ENCODE measurements around the gene OSBPL6.

The OSBPL6 gene

GRCh38 chr2:178448968-178449661 lies 254.8 kb downstream of the OSBPL6 start:
- DNase-seq (ENCODE audit: low spot score), result no peak

DNA sequence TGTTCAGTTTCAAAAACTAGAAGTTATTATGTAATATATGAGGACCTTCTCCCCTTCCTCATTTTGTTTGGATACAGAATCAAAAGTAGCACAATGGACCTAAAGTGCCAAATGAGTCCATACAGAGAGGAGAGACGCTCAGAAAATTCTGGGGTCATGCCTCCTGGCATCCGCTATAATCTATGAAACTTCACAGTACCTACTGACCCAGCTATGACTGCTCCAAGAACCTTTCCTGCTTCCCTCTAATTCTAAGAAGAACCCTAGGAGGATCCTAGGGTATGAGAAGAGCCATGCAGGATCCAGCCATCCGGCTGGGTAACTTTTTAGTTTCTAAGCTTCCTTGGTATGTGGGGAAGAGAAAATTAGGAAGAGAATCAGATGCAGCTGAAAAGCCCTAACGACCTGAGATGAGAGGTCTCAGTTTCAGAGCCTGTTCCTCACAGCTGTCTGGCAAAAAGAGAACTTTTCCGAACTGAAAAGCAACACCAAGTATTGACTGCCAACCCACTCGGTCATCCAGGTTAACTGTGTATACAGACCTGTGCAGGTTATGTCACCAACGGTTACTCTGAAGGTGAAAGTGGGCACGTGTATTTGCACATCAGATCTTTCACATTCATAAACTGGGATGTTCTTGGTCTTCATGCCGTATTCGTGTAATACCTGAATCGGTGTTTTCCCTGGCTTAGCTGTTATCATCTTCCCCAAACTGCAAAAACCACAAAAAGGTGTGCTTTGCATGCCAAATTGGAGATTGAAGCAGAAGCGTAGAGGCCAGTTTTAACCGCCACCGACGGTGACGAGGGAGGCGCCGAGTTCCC lies 255.6 kb downstream of the OSBPL6 start:
- peak; percentile 66 for DNase-seq (ENCODE audit: low spot score)

GRCh38 chr2:178450524-178450773 lies 256.1 kb downstream of the OSBPL6 start:
- DNase-seq (ENCODE audit: low spot score), result no peak

DNA sequence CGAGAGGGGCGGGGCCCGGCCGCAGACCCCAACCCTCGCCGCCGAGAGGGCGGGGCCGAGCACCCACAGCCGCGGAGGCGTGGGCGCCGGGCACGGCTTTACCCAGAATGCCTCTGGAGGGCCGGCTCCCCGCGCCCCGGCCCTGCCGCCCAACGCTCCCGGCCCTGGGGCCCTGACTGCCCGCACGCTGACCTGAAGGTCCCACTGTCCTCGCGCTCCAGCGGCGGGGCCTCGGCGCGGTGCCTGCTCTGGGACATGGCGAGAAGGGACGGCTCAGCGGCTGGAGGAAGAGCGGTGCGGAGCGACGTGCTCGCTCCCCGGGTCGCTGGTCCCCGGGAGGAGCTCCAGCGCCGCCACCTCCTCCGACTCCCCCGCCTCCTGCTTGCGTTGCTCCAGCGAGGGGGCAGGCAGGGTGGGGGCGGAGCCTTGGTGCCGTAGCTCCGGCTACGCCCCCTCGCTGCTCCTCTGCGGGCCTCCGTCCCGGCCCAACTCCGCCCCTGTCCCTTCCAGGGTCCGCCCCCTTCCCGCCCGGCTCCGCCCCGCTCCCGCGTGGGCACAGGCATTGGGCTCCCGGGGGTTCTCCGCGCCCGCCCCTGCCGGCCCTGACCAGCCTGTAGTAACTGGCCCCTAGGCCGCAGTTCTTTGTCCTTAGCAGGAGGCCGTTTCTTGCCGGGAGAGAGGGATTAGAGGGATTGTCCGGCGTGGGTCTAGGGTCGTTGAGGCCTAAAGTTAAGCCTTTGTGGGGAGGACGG lies 256.6 kb downstream of the OSBPL6 start, which contains the start of the genes PJVK and PRKRA:
TSS of gene PJVK (plus strand) at position 605 of the 752 bp plus-strand sequence. CDS start 2,032 bp downstream, outside the sequence.
TSS of gene PRKRA (minus strand) at position 402 of the 752 bp plus-strand sequence. CDS start at position 257, 145 bp downstream.
- DNase-seq (ENCODE audit: low spot score), result peak; percentile 94

DNA sequence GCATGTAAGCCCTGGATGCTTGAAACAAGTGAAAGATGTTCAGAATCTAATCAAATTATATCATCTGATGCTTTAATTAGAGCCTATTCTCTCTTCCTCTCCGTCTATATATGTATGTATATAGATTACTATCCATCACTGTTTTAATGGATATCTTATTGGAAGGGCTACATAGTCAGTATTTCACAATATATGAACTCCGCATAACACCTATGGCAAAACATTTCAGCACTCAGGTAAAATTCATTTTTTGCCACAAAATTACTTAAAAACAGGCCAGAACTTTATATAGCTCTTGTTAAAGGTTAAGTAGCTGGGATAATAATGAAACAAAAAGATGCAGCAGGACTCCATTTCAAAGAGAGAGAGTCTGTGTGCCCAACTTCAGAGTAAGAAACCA lies 258.0 kb downstream of the OSBPL6 start:
- DNase-seq (ENCODE audit: low spot score), result no peak
